Astrocyte (in vitro differentiated cells and primary cell): ENCODE measurements around the gene PPL. TPM values are rescaled to one million over a fixed set of nuclear protein-coding genes. Genes with fewer than 3 reads are reported as not detected.

Experiments used
- DNase-seq: peaks from one replicate; pipeline ENCODE4 v3.0.0-alpha.2; 2010; ENCODE audit warnings: low read depth
- FAIRE-seq: peaks from 2 replicates; lab custom pipeline; 2011; peaks lifted over from hg19 to GRCh38; lab: Jason Lieb, UNC
- H2AFZ ChIP-seq: 2 replicates; pipeline ENCODE4 v1.6.0; 2012; ENCODE audit warnings: low read depth, low read length, inconsistent platforms
- H3K27ac ChIP-seq: 2 replicates; pipeline ENCODE4 v1.5.1; 2011; ENCODE audit warnings: low read depth, low read length, inconsistent platforms
- H3K27me3 ChIP-seq: 2 replicates; pipeline ENCODE4 v1.6.0; 2011; ENCODE audit warnings: low read length, inconsistent platforms; ENCODE audit not compliant: insufficient read depth
- H3K36me3 ChIP-seq: 2 replicates; pipeline ENCODE4 v1.5.1; 2011; ENCODE audit warnings: low read length, inconsistent platforms; ENCODE audit not compliant: insufficient read depth
- H3K4me1 ChIP-seq: 2 replicates; pipeline ENCODE4 v1.5.1; 2011; ENCODE audit warnings: low read length, inconsistent platforms; ENCODE audit not compliant: insufficient read depth
- H3K4me2 ChIP-seq: 2 replicates; pipeline ENCODE4 v1.6.0; 2012; ENCODE audit warnings: low read length, inconsistent platforms
- H3K4me3 ChIP-seq: 2 replicates; pipeline ENCODE4 v1.5.1; 2011; ENCODE audit warnings: low read depth, mild to moderate bottlenecking, low read length, inconsistent platforms; ENCODE audit not compliant: insufficient read depth
- H3K79me2 ChIP-seq: 2 replicates; pipeline ENCODE4 v1.6.0; 2012; ENCODE audit warnings: mild to moderate bottlenecking, low read length, inconsistent platforms; ENCODE audit not compliant: insufficient read depth
- H3K9ac ChIP-seq: 2 replicates; pipeline ENCODE4 v1.6.0; 2012; ENCODE audit warnings: mild to moderate bottlenecking, low read length, inconsistent platforms
- H3K9me3 ChIP-seq: 2 replicates; pipeline ENCODE4 v1.5.1; 2012; ENCODE audit warnings: low read depth, mild to moderate bottlenecking, low read length, inconsistent platforms; ENCODE audit not compliant: insufficient read depth
- H4K20me1 ChIP-seq: 2 replicates; pipeline ENCODE4 v1.6.0; 2012; ENCODE audit warnings: low read length, inconsistent platforms; ENCODE audit not compliant: insufficient read depth
- H3K27ac Mint-ChIP-seq: one replicate; pipeline ENCODE4 v1.8.0; 2021; ENCODE audit warnings: mild to moderate bottlenecking, mixed read lengths; ENCODE audit not compliant: unreplicated experiment
- H3K27me3 Mint-ChIP-seq: one replicate; pipeline ENCODE4 v1.8.0; 2021; ENCODE audit warnings: low read depth, mixed read lengths; ENCODE audit not compliant: unreplicated experiment
- H3K36me3 Mint-ChIP-seq: one replicate; pipeline ENCODE4 v1.8.0; 2021; ENCODE audit warnings: low read depth, mixed read lengths; ENCODE audit not compliant: unreplicated experiment
- H3K4me1 Mint-ChIP-seq: one replicate; pipeline ENCODE4 v1.8.0; 2021; ENCODE audit warnings: low read depth, mixed read lengths; ENCODE audit not compliant: unreplicated experiment
- H3K4me3 Mint-ChIP-seq: one replicate; pipeline ENCODE4 v1.8.0; 2021; ENCODE audit warnings: mild to moderate bottlenecking, moderate library complexity, mixed read lengths; ENCODE audit not compliant: unreplicated experiment
- H3K9me3 Mint-ChIP-seq: one replicate; pipeline ENCODE4 v1.8.0; 2021; ENCODE audit warnings: mild to moderate bottlenecking, mixed read lengths; ENCODE audit not compliant: unreplicated experiment
- EZH2 ChIP-seq: IDR thresholded peaks from 2 replicates; pipeline ENCODE4 v1.6.1; 2012; ENCODE audit warnings: mild to moderate bottlenecking, low read length, inconsistent platforms; ENCODE audit not compliant: insufficient read depth
- total RNA-seq: library from RNA; stranded (reverse); gene quantifications from 2 replicates; pipeline ENCODE4 v1.2.1, GENCODE V29; 2021
- TF ChIP-seq, protein P1 (sequence below): IDR thresholded peaks from 2 replicates; pipeline ENCODE4 v1.5.1; 2011; ENCODE audit warnings: low read depth, mild to moderate bottlenecking, inconsistent platforms, low read length, moderate library complexity; ENCODE audit not compliant: insufficient read depth

Gene PPL
- total RNA-seq, 1 donor from 2014 or later, result 12.3 TPM

DNA sequence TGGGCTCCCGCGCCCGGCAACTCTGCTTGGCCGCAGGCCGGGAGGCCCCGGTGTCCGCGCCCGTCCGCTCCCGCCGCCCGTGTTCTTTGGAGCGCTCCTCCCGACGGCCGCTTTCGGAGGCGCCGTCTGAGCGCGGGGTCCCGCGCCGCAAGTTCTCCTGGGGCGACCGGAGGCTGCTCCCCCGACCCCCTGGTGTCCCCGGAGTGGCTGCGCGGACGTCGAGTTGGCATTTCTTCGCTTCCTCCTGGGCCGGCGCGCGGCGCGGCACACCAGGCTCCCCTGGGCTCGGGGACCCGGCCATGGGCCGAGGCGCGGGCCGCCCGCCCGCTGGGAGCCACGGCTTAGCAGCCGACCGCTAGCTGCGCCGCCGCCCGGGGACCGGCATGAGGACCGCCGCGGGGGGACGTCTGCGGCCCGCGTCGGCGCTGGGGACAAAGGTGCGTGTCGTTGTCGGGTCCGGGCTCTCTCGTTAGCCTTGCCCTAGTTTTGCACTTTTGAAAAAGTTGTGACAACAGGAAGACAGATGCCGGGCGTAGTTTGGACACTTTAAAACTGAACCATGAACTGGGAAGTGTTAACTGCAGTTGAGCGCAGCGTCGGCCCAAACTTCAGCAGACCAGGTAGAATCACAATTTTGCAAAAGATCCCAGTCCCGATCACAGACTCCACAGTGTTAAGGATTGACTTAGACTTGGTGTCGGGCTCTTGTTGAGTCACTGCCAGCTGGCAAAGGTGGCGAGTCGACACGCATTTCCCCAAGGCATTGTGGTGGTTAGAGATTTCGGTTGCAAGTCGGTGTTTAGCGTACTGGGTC is 89.0 kb downstream of the PPL start:
- Mint-ChIP-seq H3K4me3 (peak overlapping the region; percentile 90), H3K4me1 (peaks cover 34% of the 10 kb centered on the region), H3K27ac (peak overlapping the region; percentile 85), H3K9me3 (no peaks in the 10 kb centered on the region), H3K36me3 (peaks cover 1% of the 10 kb centered on the region), H3K27me3 (no peaks in the 10 kb centered on the region)
- Histone ChIP-seq H4K20me1 (peaks cover 82% of the 10 kb centered on the region), H3K9ac (peak overlapping the region; percentile 94), H3K4me1 (peaks cover 31% of the 10 kb centered on the region), H3K4me2 (peak overlapping the region; percentile 94), H3K27me3 (no peaks in the 10 kb centered on the region), H3K4me3 (peak overlapping the region; percentile 84), H2AFZ (peak overlapping the region; percentile 58), H3K79me2 (peaks cover 95% of the 10 kb centered on the region), H3K9me3 (no peaks in the 10 kb centered on the region), H3K27ac (peak overlapping the region; percentile 87), H3K36me3 (peaks cover 22% of the 10 kb centered on the region)
- peak; percentile 51 for DNase-seq
- no peak for FAIRE-seq
- TF ChIP-seq EZH2, result no peak

DNA sequence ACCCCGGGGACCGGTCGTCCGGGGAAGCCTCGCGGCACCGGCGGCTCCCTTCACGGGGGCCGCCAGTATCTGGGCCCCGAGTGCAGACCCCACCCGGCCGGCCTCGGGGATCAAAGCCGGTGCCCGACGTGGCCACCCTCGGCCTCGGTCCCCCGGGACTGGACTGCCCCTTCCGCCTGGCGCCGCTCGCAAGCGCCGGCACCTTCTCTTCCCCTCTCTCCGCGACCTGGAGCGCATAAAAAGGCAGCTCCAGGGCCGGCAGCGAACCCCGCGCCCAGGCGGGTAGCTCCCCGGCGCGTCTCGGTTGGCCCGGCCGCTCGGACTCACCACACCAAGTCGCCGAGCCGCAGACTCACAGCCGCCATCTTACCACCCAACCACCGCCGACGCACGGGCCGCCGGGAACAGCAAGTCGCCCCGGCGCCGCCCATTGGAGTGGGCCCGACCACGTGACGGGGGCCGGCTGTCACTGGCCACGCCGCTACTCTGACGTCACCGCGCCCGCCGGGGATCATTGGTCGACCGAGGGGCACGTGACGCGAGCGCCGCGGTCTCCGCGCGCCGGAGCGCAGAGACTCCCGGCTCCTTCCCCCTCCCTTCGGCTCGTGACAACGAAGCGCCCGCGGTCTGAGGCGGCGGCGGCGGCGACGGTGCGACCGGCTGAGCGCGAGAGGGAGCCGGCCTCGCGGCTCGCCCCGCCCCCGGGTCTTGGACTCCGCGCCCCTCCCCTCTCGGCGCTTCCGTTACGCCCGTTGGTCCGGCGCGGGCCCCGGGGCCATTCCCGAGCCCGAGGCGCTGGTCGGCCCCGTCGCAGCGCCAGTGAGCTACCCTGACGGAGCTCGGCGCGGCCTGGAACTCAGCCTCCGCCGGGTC is 89.8 kb downstream of the PPL start, which contains the start of the genes GLYR1 and UBN1:
Gene GLYR1, minus strand, starts transcription at position 388 of the 873 bp plus-strand sequence. Its CDS starts 23 bp downstream, at position 365.
Gene UBN1, plus strand, starts transcription at position 581 of the 873 bp plus-strand sequence. CDS start 5,437 bp downstream, outside the sequence.
- no peaks in the 10 kb centered on the region for H3K27me3 ChIP-seq
- H3K4me3 ChIP-seq, result peak within 1 kb of the TSS; percentile 84
- H3K9me3 Mint-ChIP-seq, result no peaks in the 10 kb centered on the region
- H3K36me3 ChIP-seq, result peaks cover 24% of the 10 kb centered on the region
- H3K4me1 Mint-ChIP-seq, result peaks cover 28% of the 10 kb centered on the region
- no peaks in the 10 kb centered on the region for H3K9me3 ChIP-seq
- TF ChIP-seq, protein P1, sequence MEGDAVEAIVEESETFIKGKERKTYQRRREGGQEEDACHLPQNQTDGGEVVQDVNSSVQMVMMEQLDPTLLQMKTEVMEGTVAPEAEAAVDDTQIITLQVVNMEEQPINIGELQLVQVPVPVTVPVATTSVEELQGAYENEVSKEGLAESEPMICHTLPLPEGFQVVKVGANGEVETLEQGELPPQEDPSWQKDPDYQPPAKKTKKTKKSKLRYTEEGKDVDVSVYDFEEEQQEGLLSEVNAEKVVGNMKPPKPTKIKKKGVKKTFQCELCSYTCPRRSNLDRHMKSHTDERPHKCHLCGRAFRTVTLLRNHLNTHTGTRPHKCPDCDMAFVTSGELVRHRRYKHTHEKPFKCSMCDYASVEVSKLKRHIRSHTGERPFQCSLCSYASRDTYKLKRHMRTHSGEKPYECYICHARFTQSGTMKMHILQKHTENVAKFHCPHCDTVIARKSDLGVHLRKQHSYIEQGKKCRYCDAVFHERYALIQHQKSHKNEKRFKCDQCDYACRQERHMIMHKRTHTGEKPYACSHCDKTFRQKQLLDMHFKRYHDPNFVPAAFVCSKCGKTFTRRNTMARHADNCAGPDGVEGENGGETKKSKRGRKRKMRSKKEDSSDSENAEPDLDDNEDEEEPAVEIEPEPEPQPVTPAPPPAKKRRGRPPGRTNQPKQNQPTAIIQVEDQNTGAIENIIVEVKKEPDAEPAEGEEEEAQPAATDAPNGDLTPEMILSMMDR, result no peak
- no peak for TF ChIP-seq EZH2
- H3K4me1 ChIP-seq, result peaks cover 24% of the 10 kb centered on the region
- no peaks in the 10 kb centered on the region for H3K36me3 Mint-ChIP-seq
- DNase-seq (peak; percentile 86), FAIRE-seq (no peak)
- H3K4me3 Mint-ChIP-seq, result peak within 1 kb of the TSS; percentile 90
- H3K79me2 ChIP-seq, result peaks cover 90% of the 10 kb centered on the region
- H2AFZ ChIP-seq, result peak within 1 kb of the TSS; percentile 75
- H3K27ac Mint-ChIP-seq, result peak within 1 kb of the TSS; percentile 85
- H3K27me3 Mint-ChIP-seq, result no peaks in the 10 kb centered on the region
- peak within 1 kb of the TSS; percentile 94 for H3K9ac ChIP-seq
- peak within 1 kb of the TSS; percentile 87 for H3K27ac ChIP-seq
- peak within 1 kb of the TSS; percentile 94 for H3K4me2 ChIP-seq
- peaks cover 78% of the 10 kb centered on the region for H4K20me1 ChIP-seq

DNA sequence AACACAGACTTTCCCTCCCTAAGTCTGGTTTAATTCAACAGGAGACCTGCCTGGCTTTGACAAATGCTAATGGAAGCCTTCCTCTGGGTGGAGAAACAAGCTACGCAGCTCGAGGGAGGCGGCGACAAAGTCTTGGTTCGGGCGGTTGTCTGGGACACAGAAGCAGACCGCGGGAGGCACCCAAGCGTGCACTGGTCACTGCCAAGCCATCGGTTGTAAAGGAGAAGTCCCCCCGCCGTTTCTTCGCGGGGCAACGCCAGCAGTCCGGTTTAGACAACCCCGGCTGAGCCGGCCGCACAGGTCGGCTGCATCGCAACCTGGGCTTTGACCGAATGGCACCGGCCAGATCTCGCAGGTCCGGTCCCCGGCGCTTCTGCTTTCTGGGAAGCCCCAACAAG is 90.4 kb downstream of the PPL start:
- H3K36me3 Mint-ChIP-seq, result no peaks in the 10 kb centered on the region
- peak overlapping the region; percentile 84 for H3K4me3 ChIP-seq
- H3K4me3 Mint-ChIP-seq, result peak overlapping the region; percentile 81
- H3K27ac Mint-ChIP-seq, result peak overlapping the region; percentile 11
- DNase-seq (peak; percentile 60), FAIRE-seq (no peak)
- peaks cover 26% of the 10 kb centered on the region for H3K36me3 ChIP-seq
- no peaks in the 10 kb centered on the region for H3K9me3 ChIP-seq
- H3K27me3 ChIP-seq, result no peaks in the 10 kb centered on the region
- H4K20me1 ChIP-seq, result peaks cover 76% of the 10 kb centered on the region
- peaks cover 20% of the 10 kb centered on the region for H3K4me1 ChIP-seq
- peak overlapping the region; percentile 94 for H3K4me2 ChIP-seq
- H3K9ac ChIP-seq, result peak overlapping the region; percentile 94
- peak overlapping the region; percentile 87 for H3K27ac ChIP-seq
- peaks cover 23% of the 10 kb centered on the region for H3K4me1 Mint-ChIP-seq
- no peaks in the 10 kb centered on the region for H3K9me3 Mint-ChIP-seq
- no peak for TF ChIP-seq EZH2
- TF ChIP-seq, protein P1, result no peak
- H3K27me3 Mint-ChIP-seq, result no peaks in the 10 kb centered on the region
- H2AFZ ChIP-seq, result peak overlapping the region; percentile 43
- peaks cover 83% of the 10 kb centered on the region for H3K79me2 ChIP-seq
